Hypothalamus (tissue), 51 donors: ENCODE data around the gene C19orf73.

Experiments
- DNase-seq, 51 donors: peaks; one replicate each; lab custom pipeline; 2025; lab: John Stamatoyannopoulos, UW

Gene C19orf73, protein sequence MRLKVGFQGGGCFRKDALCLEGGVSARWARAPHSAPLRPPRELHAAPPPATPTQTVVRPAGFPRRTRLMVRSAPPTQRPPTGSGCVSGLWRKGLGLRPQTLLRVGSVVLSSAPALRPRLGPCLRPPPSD

DNA sequence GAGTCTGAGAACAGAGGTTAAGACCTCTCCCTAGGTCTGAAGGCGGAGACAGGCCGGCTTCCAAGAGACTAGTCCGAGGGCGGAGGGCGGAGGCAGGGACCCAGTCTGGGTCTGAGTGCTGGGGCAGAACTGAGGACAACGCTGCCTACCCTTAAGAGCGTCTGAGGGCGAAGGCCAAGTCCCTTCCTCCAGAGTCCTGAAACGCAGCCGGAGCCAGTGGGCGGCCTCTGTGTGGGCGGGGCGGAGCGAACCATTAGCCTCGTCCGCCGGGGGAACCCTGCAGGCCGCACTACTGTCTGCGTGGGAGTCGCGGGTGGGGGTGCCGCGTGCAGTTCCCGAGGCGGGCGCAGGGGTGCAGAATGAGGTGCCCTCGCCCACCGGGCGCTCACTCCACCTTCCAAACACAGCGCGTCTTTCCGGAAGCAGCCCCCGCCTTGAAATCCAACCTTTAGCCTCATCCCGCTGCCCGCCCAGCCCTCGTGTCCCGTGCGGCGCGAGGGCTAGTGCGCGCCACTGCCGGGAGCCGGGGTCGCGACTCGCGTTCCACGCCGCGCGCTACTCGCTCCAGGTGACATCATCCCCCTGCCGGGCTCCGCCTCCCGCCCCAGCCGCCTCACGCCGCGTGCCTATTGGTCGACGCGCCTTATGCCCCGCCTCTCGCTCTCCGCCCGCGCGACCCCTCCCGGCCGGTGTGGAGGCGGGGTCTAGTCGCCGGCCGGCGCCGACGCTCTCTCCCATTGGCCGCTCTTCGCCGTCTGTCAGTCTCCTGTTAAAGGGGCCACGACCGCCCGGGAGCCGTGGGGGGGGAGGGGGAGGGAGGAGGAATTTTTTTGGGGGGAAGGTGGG lies at the start of gene C19orf73:
Gene C19orf73 (minus strand): TSS at position 579 of the 846 bp plus-strand sequence. CDS start 121 bp downstream, at position 458.
- DNase-seq: peak; percentile 42 to 97 (median 94)

DNA sequence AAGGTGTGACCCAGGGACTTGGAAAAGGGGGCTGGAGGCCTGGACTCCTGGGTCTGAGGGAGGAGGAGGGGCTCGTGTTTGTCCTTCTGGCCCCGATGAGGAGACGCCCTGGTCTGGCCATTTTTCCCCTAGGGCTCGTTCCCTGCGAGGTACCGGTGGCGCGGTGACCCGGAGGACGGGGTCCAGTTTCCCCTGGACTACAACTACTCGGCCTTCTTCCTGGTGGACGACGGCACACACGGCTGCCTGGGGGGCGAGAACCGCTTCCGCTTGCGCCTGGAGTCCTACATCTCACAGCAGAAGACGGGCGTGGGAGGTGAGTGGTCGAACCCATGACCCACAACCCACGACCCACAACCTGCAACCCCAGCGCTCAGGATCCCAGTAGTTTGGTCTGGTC lies 49.5 kb upstream of the C19orf73 start:
- DNase-seq: no peak

DNA sequence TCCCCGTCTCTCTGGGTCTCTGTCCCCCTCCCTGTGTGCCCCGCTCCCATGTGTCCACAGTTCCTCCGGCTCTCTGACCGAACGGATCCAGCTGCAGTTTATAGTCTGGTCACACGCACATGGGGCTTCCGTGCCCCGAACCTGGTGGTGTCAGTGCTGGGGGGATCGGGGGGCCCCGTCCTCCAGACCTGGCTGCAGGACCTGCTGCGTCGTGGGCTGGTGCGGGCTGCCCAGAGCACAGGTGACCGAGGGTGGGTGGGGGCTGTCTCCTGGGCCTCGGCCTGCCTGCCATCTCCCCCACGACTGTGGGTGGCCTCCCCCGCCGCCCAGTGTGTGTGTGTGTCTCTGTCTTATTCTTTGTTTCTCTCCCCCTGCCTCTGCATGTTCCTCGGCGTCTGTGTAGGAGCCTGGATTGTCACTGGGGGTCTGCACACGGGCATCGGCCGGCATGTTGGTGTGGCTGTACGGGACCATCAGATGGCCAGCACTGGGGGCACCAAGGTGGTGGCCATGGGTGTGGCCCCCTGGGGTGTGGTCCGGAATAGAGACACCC lies 49.0 kb upstream of the C19orf73 start:
- DNase-seq: no peak

DNA sequence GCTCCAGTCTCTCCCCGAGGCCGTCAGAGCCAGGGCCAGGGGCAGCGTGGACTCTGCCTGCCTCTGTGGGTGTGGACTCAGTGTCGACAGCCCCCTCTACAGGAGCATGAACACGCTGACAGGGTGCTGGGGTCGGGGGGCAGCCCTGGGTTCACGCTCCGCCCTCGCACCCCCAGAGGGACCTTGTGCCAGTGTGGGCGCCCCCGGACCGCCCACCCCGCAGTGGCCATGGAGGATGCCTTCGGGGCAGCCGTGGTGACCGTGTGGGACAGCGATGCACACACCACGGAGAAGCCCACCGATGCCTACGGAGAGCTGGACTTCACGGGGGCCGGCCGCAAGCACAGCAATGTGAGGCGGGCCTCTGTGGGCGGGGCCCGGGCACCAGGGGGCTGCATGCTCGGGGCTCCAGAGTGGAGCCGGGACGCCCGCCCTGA lies 46.9 kb upstream of the C19orf73 start:
- DNase-seq: no peak

DNA sequence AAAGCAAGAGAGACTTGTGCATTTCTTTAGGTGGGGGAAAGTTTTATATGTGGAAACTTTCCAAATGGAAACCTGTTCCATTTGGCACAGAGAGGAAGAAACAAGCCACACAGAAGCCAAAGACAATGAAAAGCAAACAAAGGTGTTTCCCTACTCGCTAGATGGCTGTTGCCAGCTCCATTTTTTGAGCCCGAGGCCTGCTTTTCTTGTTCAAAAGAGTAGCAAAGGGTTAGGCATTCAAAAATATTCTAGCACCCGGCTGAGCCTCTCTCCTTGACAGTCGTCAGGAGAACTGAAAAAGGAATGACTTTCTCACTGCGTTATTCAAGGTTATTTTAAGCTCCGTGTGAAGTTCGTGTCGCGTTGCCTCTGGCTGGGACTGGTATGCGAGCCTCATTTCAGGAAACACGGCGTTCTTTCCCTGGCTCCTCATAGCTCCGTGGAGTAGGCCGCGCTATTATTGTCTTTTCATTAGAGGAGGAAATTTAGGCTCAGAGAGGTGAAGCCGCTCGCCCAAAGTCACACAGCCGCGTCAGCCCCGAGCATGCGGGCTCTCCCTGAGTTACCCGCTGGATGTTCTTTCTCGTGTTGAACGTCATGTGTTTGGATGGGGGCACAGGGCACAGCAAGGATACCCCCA lies 46.3 kb upstream of the C19orf73 start:
- DNase-seq: peak in 7 of 51 donors; percentile 16 to 62 (median 26)

DNA sequence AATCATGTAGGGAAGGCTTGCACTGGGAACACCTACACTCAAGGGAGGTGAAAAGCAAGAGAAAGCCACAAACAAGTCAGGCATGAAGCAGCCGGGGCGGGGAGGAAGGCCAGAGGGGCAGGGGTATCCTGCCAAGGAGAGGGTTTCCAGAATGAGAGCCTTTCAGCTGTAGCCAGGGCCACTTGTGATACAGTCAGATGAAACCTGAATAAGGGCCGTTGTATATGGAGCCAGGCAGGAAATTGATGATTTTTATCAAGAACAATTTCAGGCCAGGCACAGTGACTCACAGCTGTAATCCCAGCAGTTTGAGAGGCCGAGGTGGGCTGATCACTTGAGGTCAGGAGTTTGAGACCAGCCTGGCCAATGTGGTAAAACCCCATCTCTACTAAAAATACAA lies 43.0 kb upstream of the C19orf73 start:
- no peak for DNase-seq

DNA sequence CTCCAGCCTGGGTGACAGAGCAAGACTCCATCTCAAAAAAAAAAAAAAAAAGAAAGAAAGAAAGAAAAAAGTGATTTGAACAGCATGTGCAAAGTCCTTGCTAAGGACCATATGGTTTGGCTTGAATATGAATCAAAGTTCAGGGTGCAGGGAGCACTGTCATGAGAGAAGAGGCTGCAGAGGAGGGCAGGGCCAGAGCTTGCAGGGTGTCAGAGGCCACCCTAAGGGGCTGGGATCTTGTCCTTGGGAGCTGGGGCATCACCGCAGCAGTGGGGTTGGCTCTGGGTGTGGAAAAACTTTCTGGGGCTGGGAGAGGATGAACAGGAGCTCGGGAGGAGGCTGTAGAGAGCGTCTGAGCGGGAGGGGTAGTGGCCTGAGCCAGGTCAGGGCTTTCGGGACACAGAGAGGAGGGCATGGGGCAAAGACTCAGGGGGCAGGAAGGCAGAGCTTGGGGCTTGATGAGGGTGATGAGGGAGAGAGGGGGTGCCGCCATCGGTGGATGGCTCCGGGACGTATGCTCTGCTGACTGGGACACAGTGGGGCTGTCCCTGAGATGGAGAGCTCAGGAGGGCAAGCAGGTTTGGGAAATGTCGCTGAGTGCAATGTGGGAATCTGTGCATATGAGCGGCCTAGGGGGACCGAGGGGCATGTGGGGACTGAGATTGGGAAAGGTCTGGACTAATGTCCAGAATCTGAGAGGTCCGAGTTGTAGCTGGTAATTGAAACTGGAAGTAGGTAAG lies 41.7 kb upstream of the C19orf73 start:
- DNase-seq: no peak

DNA sequence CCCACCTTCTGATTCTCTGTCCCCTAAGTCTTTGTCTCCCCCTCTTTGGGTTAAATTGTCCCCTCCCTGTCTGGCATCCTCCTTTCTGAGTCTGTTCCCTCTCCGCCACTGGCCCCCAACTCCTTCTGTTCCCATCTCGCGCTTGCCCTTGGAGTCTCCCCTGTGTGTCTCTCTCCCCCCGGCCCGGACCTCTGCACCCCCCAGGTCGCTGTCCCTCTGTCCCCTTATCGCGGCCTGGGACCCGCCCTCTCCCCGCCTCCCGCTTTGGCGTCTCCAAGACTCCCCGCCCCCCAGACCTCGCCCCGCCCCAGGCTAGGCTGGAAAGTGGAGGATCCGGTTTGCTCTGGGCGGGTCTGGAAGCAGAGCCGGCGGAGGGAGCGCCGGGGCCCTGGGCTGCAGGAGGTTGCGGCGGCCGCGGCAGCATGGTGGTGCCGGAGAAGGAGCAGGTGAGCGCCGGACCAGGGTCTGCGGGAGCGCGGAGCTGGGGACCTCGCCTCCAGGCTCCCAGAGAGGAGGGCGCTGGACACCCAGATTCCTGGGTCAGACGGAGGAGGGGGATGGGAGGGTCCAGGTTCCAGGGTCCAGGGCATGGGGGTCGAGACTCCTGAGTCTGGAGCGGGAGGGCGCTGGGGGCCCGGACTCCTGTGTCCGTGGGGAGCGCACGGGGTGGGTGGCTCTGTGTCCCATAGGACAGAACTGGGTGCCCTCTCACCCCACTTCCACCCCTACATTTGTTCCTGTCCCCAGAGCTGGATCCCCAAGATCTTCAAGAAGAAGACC lies 38.7 kb upstream of the C19orf73 start, which contains the start of gene TRPM4:
Gene TRPM4 (plus strand): TSS at position 348 of the 780 bp plus-strand sequence. CDS start 75 bp downstream, at position 423.
- DNase-seq: peak in 47 of 51 donors; percentile 10 to 85 (median 54)

DNA sequence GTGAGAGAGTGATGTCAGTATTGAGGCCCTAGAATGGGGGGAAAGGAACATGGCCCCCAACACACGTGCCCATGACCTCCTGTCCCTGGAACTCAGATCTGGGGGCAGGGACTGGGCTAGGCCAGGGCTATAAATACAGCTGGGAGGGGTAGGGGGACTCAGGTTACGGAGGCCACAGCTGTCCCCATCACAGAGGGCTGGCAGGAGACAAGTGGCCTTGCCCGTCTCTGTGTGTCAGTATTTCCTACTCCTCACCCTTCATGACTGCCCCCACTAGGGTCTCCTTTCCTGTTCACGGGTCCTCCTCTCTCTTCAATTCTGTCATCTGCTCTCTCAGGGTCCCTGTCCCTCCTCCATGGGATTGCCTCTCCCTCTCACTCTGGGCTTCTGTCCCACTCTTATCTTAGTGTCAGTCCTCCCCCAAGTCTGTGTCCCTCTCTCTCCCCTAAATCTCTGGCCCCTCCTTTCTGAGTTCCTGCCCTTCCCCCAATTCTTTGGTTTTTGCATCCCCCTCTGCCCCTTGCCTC lies 36.9 kb upstream of the C19orf73 start:
- no peak for DNase-seq

DNA sequence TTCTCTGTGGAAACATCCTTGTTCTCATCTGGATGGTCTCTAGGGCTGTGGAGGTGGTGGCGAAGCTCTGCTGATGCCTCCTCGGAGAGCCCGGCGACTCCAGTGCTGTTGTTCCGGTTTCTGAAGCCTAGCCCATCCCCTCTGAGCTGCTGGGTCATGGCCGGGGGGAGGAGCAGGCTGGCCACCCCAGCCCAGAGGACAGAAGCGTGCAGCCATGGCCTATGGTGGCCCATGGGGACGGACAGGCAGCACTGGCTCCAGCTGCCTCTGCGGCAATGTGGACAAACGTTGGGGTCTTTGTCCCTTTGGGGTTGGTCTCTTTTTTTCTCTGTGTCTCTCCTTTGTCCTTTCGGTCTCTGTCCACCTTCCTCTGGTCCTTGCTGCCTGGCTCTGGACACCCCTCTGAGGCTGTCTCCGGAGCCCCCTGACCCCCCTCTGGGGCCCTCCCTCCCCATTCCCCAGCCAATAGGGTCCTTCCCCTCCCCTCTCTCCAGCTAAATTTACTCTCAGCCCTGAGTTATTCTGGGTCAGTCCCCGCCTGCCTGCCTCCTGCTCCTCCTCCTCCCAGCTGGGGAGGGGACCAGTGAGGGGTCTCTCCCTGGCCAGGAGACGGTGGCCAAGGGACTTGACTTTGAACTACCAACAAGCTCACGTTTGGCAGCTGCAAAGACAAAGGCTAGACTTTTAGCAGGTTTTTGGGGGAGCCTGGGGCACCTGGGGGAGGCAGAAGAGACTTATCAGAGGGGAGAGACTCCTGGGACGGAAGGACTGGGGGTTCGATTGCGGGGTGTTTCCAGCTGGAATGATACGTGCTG lies 36.3 kb upstream of the C19orf73 start, which contains the start of gene HRC:
Gene HRC (minus strand): TSS at position 392 of the 815 bp plus-strand sequence. CDS start 159 bp downstream, at position 233.
- no peak for DNase-seq

DNA sequence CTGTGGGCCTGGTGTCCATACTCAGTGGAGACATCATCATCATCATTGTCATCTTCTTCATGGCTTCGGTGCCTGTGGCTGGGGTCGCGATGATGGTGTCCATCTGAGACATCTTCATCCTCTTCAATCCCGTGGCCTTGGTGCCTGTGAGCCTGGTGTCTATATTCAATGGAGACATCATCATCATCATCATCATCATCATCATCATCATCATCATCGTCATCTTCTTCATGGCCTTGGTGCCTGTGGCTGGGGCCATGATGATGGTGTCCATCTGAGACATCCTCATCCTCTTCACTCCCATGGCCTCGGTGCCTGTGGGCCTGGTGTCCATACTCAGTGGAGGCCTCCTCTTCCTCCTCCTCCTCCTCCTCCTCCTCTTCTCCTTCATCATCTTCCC lies 35.3 kb upstream of the C19orf73 start:
- no peak for DNase-seq

DNA sequence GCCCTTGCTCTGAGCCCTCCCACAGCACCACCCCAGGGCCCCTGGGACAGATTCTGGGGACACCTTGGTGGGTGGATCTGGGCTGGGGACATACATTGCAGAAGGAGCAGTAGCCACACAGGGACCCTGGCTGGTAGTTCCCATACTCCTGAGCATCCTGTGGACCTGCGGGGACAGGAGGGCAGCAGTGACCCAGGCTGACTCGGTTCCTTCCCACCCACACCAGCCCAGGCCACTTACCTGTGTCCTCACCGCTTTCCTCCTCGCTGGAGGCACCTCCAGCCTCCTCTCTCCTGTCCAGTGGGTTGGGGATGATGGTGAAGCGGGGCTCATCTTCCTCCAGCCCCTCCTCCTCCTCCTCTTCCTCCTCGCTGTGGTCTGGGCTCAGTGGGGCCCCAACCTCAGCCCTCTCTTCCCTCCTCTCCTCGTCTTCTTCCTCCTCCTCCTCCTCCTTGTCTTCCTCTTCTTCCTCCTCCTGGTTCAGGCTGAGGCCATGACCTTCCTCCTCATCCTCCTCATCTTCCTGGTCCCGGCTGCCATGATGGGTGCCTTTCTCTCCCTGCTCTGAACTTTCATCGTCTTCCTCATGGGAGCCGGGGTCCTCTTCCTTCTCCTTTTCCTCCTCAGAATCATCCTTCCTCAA lies 34.3 kb upstream of the C19orf73 start:
- DNase-seq: no peak

DNA sequence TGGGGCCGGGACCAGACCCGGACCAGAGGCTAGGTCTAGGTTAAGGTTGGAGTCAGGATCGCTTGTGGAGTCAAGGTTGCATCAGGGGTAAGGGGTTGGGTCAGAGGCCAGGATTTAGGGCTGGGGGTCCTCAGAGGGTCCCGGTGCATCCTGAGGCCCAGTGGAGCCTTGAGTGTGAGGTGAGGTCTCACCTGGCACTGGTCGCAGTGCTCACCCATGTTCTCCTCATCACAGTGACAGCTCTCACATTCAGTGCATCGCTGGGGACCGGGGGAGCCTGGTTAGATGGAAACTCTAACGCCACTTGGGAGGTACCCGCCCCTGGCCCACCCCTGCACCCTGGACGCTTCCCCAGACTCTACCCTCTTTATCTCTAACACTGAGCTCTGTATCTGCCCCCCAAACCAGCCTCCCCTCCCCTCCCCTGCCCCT lies 33.2 kb upstream of the C19orf73 start:
- DNase-seq: no peak

DNA sequence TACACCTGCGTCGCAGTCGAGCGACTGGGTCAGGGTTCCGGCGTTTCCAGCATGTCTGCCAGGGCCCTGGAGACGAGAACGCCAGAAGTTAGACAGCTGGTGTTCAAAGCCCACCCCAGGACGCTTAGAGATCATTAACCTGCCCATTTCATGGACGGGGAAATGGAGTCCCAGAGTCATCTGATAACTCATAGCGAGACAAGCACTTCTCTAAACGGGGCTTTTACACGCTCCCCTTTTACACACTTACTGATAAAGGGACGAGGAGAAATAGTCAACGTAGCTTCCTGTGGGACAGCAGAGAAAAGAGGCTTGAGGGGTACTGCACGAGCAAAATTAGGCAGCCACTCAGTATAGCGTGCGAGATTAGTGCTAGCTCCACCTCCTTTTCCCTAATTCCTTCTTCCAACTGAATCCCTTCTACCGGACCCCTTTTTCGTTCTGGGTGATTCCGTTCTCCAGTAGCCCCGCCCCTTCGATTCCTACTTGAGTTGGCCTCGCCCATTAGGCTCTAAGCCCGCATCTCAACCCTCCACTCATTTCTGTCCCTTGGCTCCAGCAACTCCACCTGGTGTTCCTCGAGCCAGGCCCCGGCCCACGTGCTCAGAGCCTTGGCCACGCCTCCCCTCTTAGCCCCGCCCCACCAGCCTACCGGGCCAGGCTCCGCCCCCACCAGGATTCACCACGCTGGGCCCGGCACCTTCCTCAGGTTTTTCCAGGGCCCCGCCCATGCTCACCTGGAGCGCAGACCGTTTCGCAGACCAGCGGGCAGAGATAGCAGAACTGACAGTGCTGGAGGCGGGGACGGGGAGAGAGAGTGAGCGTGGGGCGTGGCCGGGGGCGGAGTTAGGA lies 32.5 kb upstream of the C19orf73 start:
- DNase-seq: peak in 27 of 51 donors; percentile 6 to 53 (median 31)

DNA sequence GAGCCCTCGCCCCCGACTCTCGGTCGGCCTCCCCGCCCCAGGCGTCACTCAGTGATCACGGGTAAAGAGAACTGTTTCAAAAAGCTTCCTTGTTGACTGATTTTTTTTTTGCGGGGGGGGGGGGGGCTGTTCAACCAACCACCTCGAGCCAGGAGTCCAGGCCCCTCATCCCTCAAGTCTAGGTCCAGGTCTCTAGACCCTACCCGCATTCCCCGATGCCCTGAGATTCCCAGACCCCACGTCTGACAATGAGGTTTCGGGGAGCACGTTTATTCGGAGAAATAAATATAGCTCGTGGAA lies 32.0 kb upstream of the C19orf73 start:
- no peak for DNase-seq

DNA sequence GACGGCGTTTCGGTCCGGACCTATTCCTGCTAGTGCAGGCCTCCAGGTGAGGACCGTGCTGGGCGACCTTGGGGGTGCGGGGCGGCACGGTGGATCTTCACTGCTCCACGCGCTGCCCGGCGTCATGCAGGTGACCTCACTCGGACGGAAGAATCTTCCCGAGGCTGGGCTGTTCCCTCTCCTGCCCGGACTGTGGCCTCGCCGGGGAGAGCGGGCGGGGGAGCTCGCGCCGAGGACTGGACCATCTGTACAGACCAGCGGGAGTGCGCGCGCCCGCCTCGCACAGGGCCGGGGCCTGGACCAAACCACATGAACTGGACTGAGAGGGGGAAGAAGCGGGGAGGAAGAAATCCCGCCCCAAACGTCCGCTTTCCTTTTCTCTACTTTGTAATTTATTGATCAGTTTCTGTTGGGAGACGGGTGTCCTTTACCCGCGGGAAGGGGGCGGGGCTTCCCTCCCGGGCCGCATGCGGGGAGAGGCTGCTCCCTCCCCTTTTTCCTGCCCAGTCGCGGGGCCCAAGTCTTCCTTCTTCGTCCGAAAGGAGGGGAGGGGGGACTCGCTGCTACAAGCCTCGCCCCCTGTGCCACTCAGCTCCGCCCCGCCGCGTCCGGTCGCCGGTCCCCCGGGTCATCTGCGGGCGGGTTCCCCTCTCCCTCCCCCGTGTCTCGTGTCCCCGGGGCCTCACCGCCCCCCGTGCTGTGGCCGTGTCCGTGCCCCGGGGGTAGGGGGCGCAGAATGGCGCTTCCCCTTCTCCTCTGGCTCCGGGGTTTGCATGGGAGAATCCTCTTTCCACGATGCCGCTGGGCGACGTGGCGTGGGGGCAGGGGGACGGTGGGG lies 31.4 kb upstream of the C19orf73 start:
- peak; percentile 54 to 93 (median 82) for DNase-seq
